Smooth muscle cell of the umbilical artery (primary cell): ENCODE results near the gene SUPT4H1. TPM values are rescaled to one million over a fixed set of nuclear protein-coding genes. Genes with fewer than 3 reads are reported as not detected.

ENCODE experiments used
- total RNA-seq: library from RNA; depleted of rRNA; stranded (reverse); fragments of >200 nt; gene quantifications from 2 replicates; pipeline ENCODE4 v1.2.3, GENCODE V29; 2014

Gene SUPT4H1
- 29.7 and 34.4 TPM in 2 replicates for total RNA-seq

GRCh38 chr17:58351831-58352595, at the start of gene SUPT4H1:
SUPT4H1 (minus strand) TSS chr17:58352201; CDS start chr17:58352135, 66 bp downstream.

GRCh38 chr17:58328195-58329034, 23.6 kb downstream of the SUPT4H1 start, which contains the start of gene TSPOAP1:
TSPOAP1 (minus strand) TSS chr17:58328795; CDS start chr17:58327920, 875 bp downstream.

Other genes starting within 250 kb of the SUPT4H1 start
- gene OR4D1, start 203.8 kb downstream of the SUPT4H1 start, total RNA-seq: not detected in 2 replicates
- not detected in 2 replicates for gene OR4D2, start 185.2 kb downstream of the SUPT4H1 start, total RNA-seq
- gene EPX, start 159.5 kb downstream of the SUPT4H1 start, total RNA-seq: not detected in 2 replicates
- 8.0 and 10.3 TPM in 2 replicates for gene MKS1, start 132.9 kb downstream of the SUPT4H1 start, total RNA-seq
- gene LPO, start 113.6 kb downstream of the SUPT4H1 start, total RNA-seq: 0.59 TPM in 1 of 2 replicates, not detected in the other
- 0.09 TPM in 1 of 2 replicates, not detected in the other for gene MPO, start 71.3 kb downstream of the SUPT4H1 start, total RNA-seq
- 1.5 and 1.7 TPM in 2 replicates for gene TSPOAP1, start 23.4 kb downstream of the SUPT4H1 start, total RNA-seq
- gene RNF43, start 65.3 kb upstream of the SUPT4H1 start, total RNA-seq: not detected in 2 replicates
- gene HSF5, start 136.2 kb upstream of the SUPT4H1 start, total RNA-seq: under 0.01 TPM in 1 of 2 replicates, not detected in the other
- 44.5 and 59.8 TPM in 2 replicates for gene MTMR4, start 162.4 kb upstream of the SUPT4H1 start, total RNA-seq